Stimulated activated CD8-positive, alpha-beta memory T cell treated with anti-CD3 and anti-CD28 coated beads, Interleukin-4, amount 100 ng/mL, for 1 hour (primary cell): ENCODE data around the gene SMG6.
"Not testable (repeated sequence)": the region's sequence is repeated elsewhere in the genome, so short reads cannot be mapped to it uniquely, and the experiment has no call there.

Experiments used
- DNase-seq, 2 donors: peaks; one replicate each; pipeline ENCODE4 v3.0.0-alpha.2; 2020; ENCODE audit warnings: low read depth in 2 of 2, low spot score in 1 of 2

Gene SMG6

GRCh38 chr17:2309338-2310154 lies 6.0 kb upstream of the SMG6 start:
- no peak for DNase-seq

GRCh38 chr17:2304931-2305330 lies 1.3 kb upstream of the SMG6 start:
- DNase-seq, result no peak

- no peak for DNase-seq
These were observed 794 bp downstream of the SMG6 start for GRCh38 chr17:2302778-2303203.

GRCh38 chr17:2299756-2300155 lies 3.8 kb downstream of the SMG6 start:
- DNase-seq, result no peak

- DNase-seq, result no peak
These were observed 4.4 kb downstream of the SMG6 start for GRCh38 chr17:2299136-2299535.

GRCh38 chr17:2297023-2297422 lies 6.6 kb downstream of the SMG6 start:
- DNase-seq, result no peak

- DNase-seq, result no peak
These were observed 8.0 kb downstream of the SMG6 start for GRCh38 chr17:2295575-2295974.

GRCh38 chr17:2292100-2292499 lies 11.5 kb downstream of the SMG6 start:
- no peak for DNase-seq

- no peak for DNase-seq
These were observed 13.6 kb downstream of the SMG6 start for GRCh38 chr17:2289878-2290478.

- DNase-seq, result no peak
These were observed 20.3 kb downstream of the SMG6 start for GRCh38 chr17:2283302-2283701.

GRCh38 chr17:2282297-2282873 lies 21.2 kb downstream of the SMG6 start:
- DNase-seq, result no peak

GRCh38 chr17:2279707-2280106 lies 23.9 kb downstream of the SMG6 start:
- no peak for DNase-seq

- no peak for DNase-seq
These were observed 26.0 kb downstream of the SMG6 start for GRCh38 chr17:2277429-2278170.

- DNase-seq, result no peak
These were observed 27.9 kb downstream of the SMG6 start for GRCh38 chr17:2275722-2276121.

GRCh38 chr17:2274414-2274813 lies 29.2 kb downstream of the SMG6 start:
- no peak for DNase-seq

GRCh38 chr17:2271985-2272702 lies 31.4 kb downstream of the SMG6 start:
- DNase-seq, result no peak

- DNase-seq, result no peak
These were observed 36.2 kb downstream of the SMG6 start for GRCh38 chr17:2267354-2267753.

GRCh38 chr17:2266865-2267228 lies 36.7 kb downstream of the SMG6 start:
- DNase-seq, result no peak

GRCh38 chr17:2266045-2266864 lies 37.3 kb downstream of the SMG6 start:
- peak; percentile 61 to 72 for DNase-seq

GRCh38 chr17:2265166-2265565 lies 38.4 kb downstream of the SMG6 start:
- not testable (repeated sequence) for DNase-seq
